ENCODE results near the gene ATP9A.

GRCh38 chr20:51637241-51637640 lies 130.9 kb downstream of the ATP9A start:
- TF ChIP-seq EZH2 (IDR thresholded peaks at IDR 0.05; ENCODE audit: low read length) = no peak
- no peak for TF ChIP-seq CTCF (optimal IDR thresholded peaks at IDR 0.05 in 1 of 3, IDR thresholded peaks at IDR 0.05 in 1 of 3, conservative IDR thresholded peaks at IDR 0.05 in 1 of 3; ENCODE audit: extremely low read depth in 1 of 3, insufficient read depth in 2 of 3, low read length in 3 of 3)
